Stomach (tissue), 9 donors: ENCODE data around the gene KDM4B. TPM values are rescaled to one million over a fixed set of nuclear protein-coding genes. Genes with fewer than 3 reads are reported as not detected.

ENCODE experiments used
- DNase-seq, 2 donors: peaks; one replicate each; pipeline versions ENCODE4 v3.0.0 to v3.0.0-alpha.2; 2013 to 2019
- H3K27ac ChIP-seq, 5 donors: fragments of 200-600 bp in 4 of 5; sonication (generic) in 4 of 5; one replicate each; pipeline ENCODE4 v1.5.1; 2013 to 2019; ENCODE audit warnings: mild to moderate bottlenecking in 1 of 5, moderate library complexity in 1 of 5
- H3K27me3 ChIP-seq, 3 donors: fragments of 200-600 bp; sonication (generic); one replicate each; pipeline ENCODE4 v1.5.1; 2017 to 2019; ENCODE audit warnings: mixed run types in 1 of 3
- H3K36me3 ChIP-seq, 4 donors: fragments of 200-600 bp; sonication (generic); 1 replicate in 3 of 4; 2 replicates in 1 of 4; pipeline ENCODE4 v1.5.1; 2016 to 2019
- H3K4me1 ChIP-seq, 4 donors: fragments of 200-600 bp; sonication (generic); one replicate each; pipeline ENCODE4 v1.5.1; 2016 to 2019
- H3K4me3 ChIP-seq, 4 donors: fragments of 200-600 bp; sonication (generic) in 3 of 4; one replicate each; pipeline ENCODE4 v1.5.1; 2016 to 2019; ENCODE audit warnings: mild to moderate bottlenecking in 1 of 4
- H3K9me3 ChIP-seq, 4 donors: fragments of 200-600 bp; sonication (generic); one replicate each; pipeline ENCODE4 v1.5.1; 2016 to 2019
- CTCF ChIP-seq, 7 experiments: fragments of 450-650 bp in 4 of 7; fragments of 200-600 bp in 3 of 7; sonication (generic) in 3 of 7; IDR thresholded peaks; one replicate each; pipeline ENCODE4 v1.5.1; 2016 to 2019; ENCODE audit warnings: antibody characterized with exemption in 7 of 7, control low read depth in 2 of 7, mild to moderate bottlenecking in 1 of 7
- EP300 ChIP-seq: sonication (generic); formaldehyde crosslinking; IDR thresholded peaks from one replicate; pipeline ENCODE4 v1.6.1; 2017; ENCODE audit warnings: antibody characterized with exemption
- POLR2A ChIP-seq, 4 donors: fragments of 450-650 bp; IDR thresholded peaks; one replicate each; pipeline ENCODE4 v1.6.1; 2016; ENCODE audit warnings: antibody characterized with exemption in 4 of 4, control low read depth in 2 of 4, mild to moderate bottlenecking in 1 of 4, moderate library complexity in 1 of 4
- POLR2AphosphoS5 ChIP-seq, 3 donors: sonication (generic); formaldehyde crosslinking; IDR thresholded peaks; one replicate each; pipeline ENCODE4 v1.6.1; 2016; ENCODE audit warnings: antibody characterized with exemption in 3 of 3
- WGBS, 5 donors: extraction: QIAGEN DNeasy Blood & Tissue Kit in 3 of 5; methylation state at CpG; one replicate each; pipeline versions ENCODE4 v1.1.5 to v1.1.7; 2013 to 2018; 5-methylcytosine and 5-hydroxymethylcytosine counted together
- intact Hi-C: fragments of 100-400 bp; cut with DNase I; formaldehyde crosslinking; loops from one replicate; pipeline ENCODE4 v1.15.1; 2023; ENCODE audit warnings: low total_unique reads
- polyA plus RNA-seq, 3 donors: library from polyadenylated mRNA; stranded (reverse); fragments of 200-250 nt; gene quantifications; one replicate each; pipeline ENCODE4 v1.2.3, GENCODE V29; 2013
- total RNA-seq, 5 donors: library from RNA; depleted of rRNA; stranded (reverse); fragments of >200 nt; gene quantifications; one replicate each; pipeline versions ENCODE4 v1.1.0 to v1.2.3, GENCODE V29; 2014 to 2016
- donor health status: healthy with polysubstance abuse.
- donor health status: Bipolar disorder and iron deficiency.
- donor health status: healthy.

Gene KDM4B
- total and polyA plus RNA-seq, 8 donors = 5.2 to 202 (median 29.4) TPM

GRCh38 chr19:5014941-5015340 is 46.0 kb downstream of the KDM4B start:
- Histone ChIP-seq H3K27ac (no peak overlapping the region), H3K9me3 (no peaks in the 10 kb centered on the region), H3K27me3 (no peaks in the 10 kb centered on the region), H3K4me3 (no peak overlapping the region), H3K36me3 (peaks cover 21 to 50% (median 32%) of the 10 kb centered on the region in 4 donors), H3K4me1 (peaks cover 0 to 35% (median 16%) of the 10 kb centered on the region in 4 donors)
- WGBS, 5 donors = 94 to 97% (median 96%) methylated on average over 11 to 13 of the region's 13 CpGs
- no peak for DNase-seq
- TF ChIP-seq POLR2AphosphoS5 (IDR thresholded peaks at IDR 0.05) (no peak), POLR2A (IDR thresholded peaks at IDR 0.05) (no peak), CTCF (IDR thresholded peaks at IDR 0.05) (no peak), EP300 (no peak)
- intact Hi-C loops = no loop called here

GRCh38 chr19:5016268-5016667 is 47.4 kb downstream of the KDM4B start:
- no peak for TF ChIP-seq POLR2A (IDR thresholded peaks at IDR 0.05)
- no peak for TF ChIP-seq EP300
- TF ChIP-seq CTCF (IDR thresholded peaks at IDR 0.05) = no peak
- TF ChIP-seq POLR2AphosphoS5 (IDR thresholded peaks at IDR 0.05) = no peak

GRCh38 chr19:5016781-5017180 is 47.9 kb downstream of the KDM4B start:
- Histone ChIP-seq H3K36me3 (peaks cover 21 to 52% (median 40%) of the 10 kb centered on the region in 4 donors), H3K27ac (no peak overlapping the region), H3K4me1 (peaks cover 0 to 33% (median 18%) of the 10 kb centered on the region in 4 donors), H3K4me3 (no peak overlapping the region), H3K9me3 (no peaks in the 10 kb centered on the region), H3K27me3 (no peaks in the 10 kb centered on the region)
- intact Hi-C loops = no loop called here
- WGBS, 5 donors = 93 to 96% (median 94%) methylated on average over 7 to 14 of the region's 14 CpGs
- no peak for TF ChIP-seq EP300
- no peak for TF ChIP-seq POLR2AphosphoS5 (IDR thresholded peaks at IDR 0.05)
- no peak for TF ChIP-seq CTCF (IDR thresholded peaks at IDR 0.05)
- TF ChIP-seq POLR2A (IDR thresholded peaks at IDR 0.05) = no peak
- no peak for DNase-seq

More at GRCh38 chr19:5016268-5016667, 47.4 kb downstream of the KDM4B start:
- Histone ChIP-seq H3K36me3 (peaks cover 21 to 56% (median 40%) of the 10 kb centered on the region in 4 donors), H3K4me3 (no peak overlapping the region), H3K27me3 (no peaks in the 10 kb centered on the region), H3K4me1 (peaks cover 0 to 33% (median 18%) of the 10 kb centered on the region in 4 donors), H3K27ac (no peak overlapping the region), H3K9me3 (no peaks in the 10 kb centered on the region)
- intact Hi-C loops = no loop called here
- 83 to 96% (median 89%) methylated on average over 6 to 16 of the region's 16 CpGs for WGBS, 5 donors
- no peak for DNase-seq

- no peak overlapping the region for H3K4me3 ChIP-seq
- no peaks in the 10 kb centered on the region for H3K27me3 ChIP-seq
- no peaks in the 10 kb centered on the region for H3K9me3 ChIP-seq
- H3K27ac ChIP-seq = no peak overlapping the region
- H3K4me1 ChIP-seq = peaks cover 0 to 33% (median 20%) of the 10 kb centered on the region in 4 donors
- no peak for DNase-seq
- peaks cover 21 to 49% (median 41%) of the 10 kb centered on the region in 4 donors for H3K36me3 ChIP-seq
- TF ChIP-seq CTCF (IDR thresholded peaks at IDR 0.05) (no peak), POLR2AphosphoS5 (IDR thresholded peaks at IDR 0.05) (no peak), POLR2A (IDR thresholded peaks at IDR 0.05) (no peak), EP300 (no peak)
- 87 to 93% (median 90%) methylated on average over 5 of the region's 5 CpGs for WGBS, 5 donors
- intact Hi-C loops = no loop called here
These were observed 48.3 kb downstream of the KDM4B start for GRCh38 chr19:5017235-5017634.
